Measurements from ENCODE around the gene EFNA4. TPM values are rescaled to one million over a fixed set of nuclear protein-coding genes. Genes with fewer than 3 reads are reported as not detected.

Gene EFNA4
- total and polyA plus RNA-seq, 2 donors (not counting 1 experiment from before 2014, with no cell fraction given): 3.8 to 4.3 TPM

GRCh38 chr1:155035936-155036335 lies 27.6 kb upstream of the EFNA4 start:
- DNase-seq (ENCODE audit: low read depth in 2 of 2): no peak
- no peaks in the 10 kb centered on the region for H3K79me2 ChIP-seq (ENCODE audit: control insufficient read depth, insufficient read depth, low read length)
- H3K36me3 ChIP-seq (ENCODE audit: control insufficient read depth, insufficient read depth, low read length): no peaks in the 10 kb centered on the region
- no peak overlapping the region for H3K4me2 ChIP-seq (ENCODE audit: extremely low read depth, insufficient read depth, low read length)
- TF ChIP-seq CTCF (conservative IDR thresholded peaks at IDR 0.05 in 1 of 2, IDR thresholded peaks at IDR 0.05 in 1 of 2; ENCODE audit: low read depth in 1 of 2, low read length in 2 of 2): no peak
- no peak for TF ChIP-seq EZH2 (IDR thresholded peaks at IDR 0.05; ENCODE audit: low read length, missing control alignments)
- H4K20me1 ChIP-seq (ENCODE audit: control insufficient read depth, extremely low read depth, insufficient read depth, low read length): no peaks in the 10 kb centered on the region
- H2AFZ ChIP-seq (ENCODE audit: low read length): no peak overlapping the region
- H3K27ac ChIP-seq (ENCODE audit: insufficient read depth, low read length): no peak overlapping the region
- no peak overlapping the region for H3K4me3 ChIP-seq (replicated peaks in 1 of 4; ENCODE audit: control extremely low read depth in 1 of 4, insufficient read depth in 1 of 4, low read depth in 3 of 4, low read length in 4 of 4)
- no peak overlapping the region for H3K9ac ChIP-seq (ENCODE audit: insufficient read depth, low read length)
- H3K9me3 ChIP-seq (ENCODE audit: control insufficient read depth, insufficient read depth, low read depth, low read length): no peaks in the 10 kb centered on the region
- peaks cover 9% of the 10 kb centered on the region for H3K27me3 ChIP-seq (ENCODE audit: control insufficient read depth, insufficient read depth, low read length)
- no peaks in the 10 kb centered on the region for H3K4me1 ChIP-seq (ENCODE audit: control insufficient read depth, extremely low read depth, insufficient read depth, low read length)

GRCh38 chr1:155037043-155037442 lies 26.5 kb upstream of the EFNA4 start:
- no peak overlapping the region for H3K4me2 ChIP-seq (ENCODE audit: extremely low read depth, insufficient read depth, low read length)
- no peak overlapping the region for H2AFZ ChIP-seq (ENCODE audit: low read length)
- no peak overlapping the region for H3K4me3 ChIP-seq (replicated peaks in 1 of 4; ENCODE audit: control extremely low read depth in 1 of 4, insufficient read depth in 1 of 4, low read depth in 3 of 4, low read length in 4 of 4)
- H3K27me3 ChIP-seq (ENCODE audit: control insufficient read depth, insufficient read depth, low read length): peaks cover 14% of the 10 kb centered on the region
- no peaks in the 10 kb centered on the region for H3K36me3 ChIP-seq (ENCODE audit: control insufficient read depth, insufficient read depth, low read length)
- TF ChIP-seq CTCF (conservative IDR thresholded peaks at IDR 0.05 in 1 of 2, IDR thresholded peaks at IDR 0.05 in 1 of 2; ENCODE audit: low read depth in 1 of 2, low read length in 2 of 2) (no peak), EZH2 (IDR thresholded peaks at IDR 0.05; ENCODE audit: low read length, missing control alignments) (no peak)
- H3K9ac ChIP-seq (ENCODE audit: insufficient read depth, low read length): no peak overlapping the region
- no peaks in the 10 kb centered on the region for H3K9me3 ChIP-seq (ENCODE audit: control insufficient read depth, insufficient read depth, low read depth, low read length)
- DNase-seq (ENCODE audit: low read depth in 2 of 2): no peak
- no peaks in the 10 kb centered on the region for H4K20me1 ChIP-seq (ENCODE audit: control insufficient read depth, extremely low read depth, insufficient read depth, low read length)
- H3K79me2 ChIP-seq (ENCODE audit: control insufficient read depth, insufficient read depth, low read length): no peaks in the 10 kb centered on the region
- no peaks in the 10 kb centered on the region for H3K4me1 ChIP-seq (ENCODE audit: control insufficient read depth, extremely low read depth, insufficient read depth, low read length)
- H3K27ac ChIP-seq (ENCODE audit: insufficient read depth, low read length): no peak overlapping the region

- H3K4me3 ChIP-seq (replicated peaks in 1 of 4; ENCODE audit: control extremely low read depth in 1 of 4, insufficient read depth in 1 of 4, low read depth in 3 of 4, low read length in 4 of 4): no peak overlapping the region
- no peak overlapping the region for H2AFZ ChIP-seq (ENCODE audit: low read length)
- TF ChIP-seq EZH2 (IDR thresholded peaks at IDR 0.05; ENCODE audit: low read length, missing control alignments): no peak
- TF ChIP-seq CTCF (conservative IDR thresholded peaks at IDR 0.05 in 1 of 2, IDR thresholded peaks at IDR 0.05 in 1 of 2; ENCODE audit: low read depth in 1 of 2, low read length in 2 of 2): no peak
- H3K4me1 ChIP-seq (ENCODE audit: control insufficient read depth, extremely low read depth, insufficient read depth, low read length): no peaks in the 10 kb centered on the region
- peaks cover 14% of the 10 kb centered on the region for H3K27me3 ChIP-seq (ENCODE audit: control insufficient read depth, insufficient read depth, low read length)
- H3K9me3 ChIP-seq (ENCODE audit: control insufficient read depth, insufficient read depth, low read depth, low read length): no peaks in the 10 kb centered on the region
- H3K27ac ChIP-seq (ENCODE audit: insufficient read depth, low read length): no peak overlapping the region
- H3K36me3 ChIP-seq (ENCODE audit: control insufficient read depth, insufficient read depth, low read length): no peaks in the 10 kb centered on the region
- H3K4me2 ChIP-seq (ENCODE audit: extremely low read depth, insufficient read depth, low read length): no peak overlapping the region
- no peaks in the 10 kb centered on the region for H4K20me1 ChIP-seq (ENCODE audit: control insufficient read depth, extremely low read depth, insufficient read depth, low read length)
- H3K9ac ChIP-seq (ENCODE audit: insufficient read depth, low read length): no peak overlapping the region
- DNase-seq (ENCODE audit: low read depth in 2 of 2): no peak
- no peaks in the 10 kb centered on the region for H3K79me2 ChIP-seq (ENCODE audit: control insufficient read depth, insufficient read depth, low read length)
Measured at GRCh38 chr1:155037851-155038441, 25.6 kb upstream of the EFNA4 start.

Data from fibroblast of lung (primary cell).